BJ (cell line): Measurements from ENCODE around the gene RP9. TPM values are rescaled to one million over a fixed set of nuclear protein-coding genes. Genes with fewer than 3 reads are reported as not detected.

Experiments used
- CTCF ChIA-PET: fragments of 350-600 bp; formaldehyde crosslinking; extraction: SDS; loops from one replicate; lab custom pipeline; 2021; ENCODE audit warnings: antibody characterized with exemption, inconsistent platforms; lab: Yijun Ruan, JAX
- POLR2A ChIA-PET: fragments of 300-600 bp; sonication (Branson Sonifier 250); formaldehyde crosslinking; extraction: SDS; loops from one replicate; lab custom pipeline; 2021; ENCODE audit warnings: antibody characterized with exemption; lab: Charles Lee
- DNase-seq: peaks from one replicate; pipeline ENCODE4 v3.0.0-alpha.2; 2011; ENCODE audit warnings: low read depth
- H3K27me3 ChIP-seq: 2 replicates; pipeline ENCODE4 v1.6.0; 2011; ENCODE audit warnings: low read length; ENCODE audit not compliant: control insufficient read depth, insufficient read depth
- H3K36me3 ChIP-seq: 2 replicates; pipeline ENCODE4 v1.5.1; 2011; ENCODE audit warnings: low read length; ENCODE audit not compliant: control insufficient read depth, insufficient read depth
- H3K4me3 ChIP-seq: 2 replicates; pipeline ENCODE4 v1.5.1; 2011; ENCODE audit warnings: low read depth, mild to moderate bottlenecking, control low read depth, low read length
- polyA plus RNA-seq: library from polyadenylated mRNA; depleted of rRNA; stranded (reverse); fragments of >200 nt; gene quantifications from 2 replicates; pipeline ENCODE4 v1.2.3, GENCODE V29; 2011
- TF ChIP-seq, protein P1 (sequence below): IDR thresholded peaks from 2 replicates; pipeline ENCODE4 v1.5.1; 2011; ENCODE audit warnings: low read depth, mild to moderate bottlenecking, control low read depth, inconsistent platforms, low read length, moderate library complexity; ENCODE audit not compliant: insufficient read depth

RP9 gene
- polyA plus RNA-seq, 1 experiment = 16.2 TPM

- Histone ChIP-seq H3K36me3 (no peaks in the 10 kb centered on the region), H3K4me3 (no peak overlapping the region), H3K27me3 (no peaks in the 10 kb centered on the region)
- DNase-seq = no peak
- POLR2A ChIA-PET = no interaction called here
- CTCF ChIA-PET = interaction anchor here (1.0 kb wide), 1 partner anchor 13 kb away, joined by 3 read pairs; no protein-coding TSS in a partner anchor
- TF ChIP-seq, protein P1, sequence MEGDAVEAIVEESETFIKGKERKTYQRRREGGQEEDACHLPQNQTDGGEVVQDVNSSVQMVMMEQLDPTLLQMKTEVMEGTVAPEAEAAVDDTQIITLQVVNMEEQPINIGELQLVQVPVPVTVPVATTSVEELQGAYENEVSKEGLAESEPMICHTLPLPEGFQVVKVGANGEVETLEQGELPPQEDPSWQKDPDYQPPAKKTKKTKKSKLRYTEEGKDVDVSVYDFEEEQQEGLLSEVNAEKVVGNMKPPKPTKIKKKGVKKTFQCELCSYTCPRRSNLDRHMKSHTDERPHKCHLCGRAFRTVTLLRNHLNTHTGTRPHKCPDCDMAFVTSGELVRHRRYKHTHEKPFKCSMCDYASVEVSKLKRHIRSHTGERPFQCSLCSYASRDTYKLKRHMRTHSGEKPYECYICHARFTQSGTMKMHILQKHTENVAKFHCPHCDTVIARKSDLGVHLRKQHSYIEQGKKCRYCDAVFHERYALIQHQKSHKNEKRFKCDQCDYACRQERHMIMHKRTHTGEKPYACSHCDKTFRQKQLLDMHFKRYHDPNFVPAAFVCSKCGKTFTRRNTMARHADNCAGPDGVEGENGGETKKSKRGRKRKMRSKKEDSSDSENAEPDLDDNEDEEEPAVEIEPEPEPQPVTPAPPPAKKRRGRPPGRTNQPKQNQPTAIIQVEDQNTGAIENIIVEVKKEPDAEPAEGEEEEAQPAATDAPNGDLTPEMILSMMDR = no peak
Measured at GRCh38 chr7:33089142-33089541, 20.1 kb downstream of the RP9 start.

- no peak for DNase-seq
- no peaks in the 10 kb centered on the region for H3K27me3 ChIP-seq
- POLR2A ChIA-PET = no interaction called here
- CTCF ChIA-PET = no interaction called here
- TF ChIP-seq, protein P1 = no peak
- no peak overlapping the region for H3K4me3 ChIP-seq
- no peaks in the 10 kb centered on the region for H3K36me3 ChIP-seq
Measured at GRCh38 chr7:33087858-33088257, 21.3 kb downstream of the RP9 start.

DNA sequence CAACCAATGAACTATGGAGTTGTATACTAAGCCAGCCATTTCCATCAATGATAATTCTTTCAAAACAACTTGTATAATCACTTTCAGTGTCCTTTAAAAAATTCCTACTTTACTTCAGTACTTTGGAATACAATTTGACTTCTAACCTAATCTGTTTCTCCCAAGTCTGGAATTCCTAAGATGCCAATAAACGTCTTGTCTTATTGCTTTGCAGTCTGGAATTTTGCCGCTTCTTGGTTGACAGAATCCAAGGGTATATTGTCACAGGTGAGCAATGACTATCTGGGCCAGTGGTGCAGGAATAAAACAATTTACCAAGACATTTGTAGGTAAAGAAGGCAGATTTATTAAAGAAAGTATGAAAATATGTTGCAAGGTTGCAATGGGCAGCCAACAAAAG is 21.8 kb downstream of the RP9 start:
- POLR2A ChIA-PET = no interaction called here
- DNase-seq = no peak
- CTCF ChIA-PET = no interaction called here
- H3K36me3 ChIP-seq = no peaks in the 10 kb centered on the region
- TF ChIP-seq, protein P1 = no peak
- H3K27me3 ChIP-seq = no peaks in the 10 kb centered on the region
- H3K4me3 ChIP-seq = no peak overlapping the region

DNA sequence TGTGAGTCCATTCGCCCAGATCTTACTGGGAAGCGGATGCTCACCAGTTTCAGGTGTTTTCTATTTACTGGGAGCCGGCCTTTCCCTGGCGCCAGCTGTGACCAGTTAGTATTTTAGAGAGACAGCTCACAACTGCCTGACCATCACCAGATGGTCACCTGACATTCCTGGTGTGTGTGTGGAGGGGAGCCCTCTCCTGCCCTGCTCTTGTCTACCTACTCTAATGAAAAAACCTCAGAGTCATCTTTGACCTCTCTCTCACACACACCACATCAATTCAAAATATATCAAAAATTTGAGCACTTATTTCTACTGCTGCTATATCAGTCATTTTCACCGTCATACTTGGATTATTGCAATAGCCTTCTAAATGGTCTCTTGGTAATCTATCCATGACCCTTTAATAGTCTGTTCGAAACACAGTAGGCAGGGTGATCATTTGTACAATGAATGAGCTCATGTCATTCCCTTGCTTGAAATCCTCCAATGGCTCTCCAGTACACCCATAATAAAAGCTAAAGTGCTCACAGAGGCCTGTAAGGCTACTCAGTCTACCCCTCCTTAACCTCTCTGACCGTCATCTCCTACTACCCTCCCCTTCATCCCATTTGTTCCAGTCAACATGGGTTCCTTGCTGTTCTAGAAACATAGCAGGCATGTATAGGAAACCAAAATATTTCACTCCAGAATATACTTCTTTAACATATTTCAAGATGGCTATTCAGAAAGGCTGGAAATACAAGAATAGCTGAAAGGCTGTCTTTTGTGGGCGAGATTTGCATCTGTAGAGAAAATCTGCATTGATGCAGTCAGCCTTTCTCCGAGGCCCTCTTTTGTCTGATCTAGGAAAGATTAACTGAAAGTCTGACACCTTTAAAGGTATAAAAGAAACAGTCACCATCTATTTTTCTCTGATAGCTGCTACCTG is 29.2 kb downstream of the RP9 start:
- no peak for DNase-seq
- TF ChIP-seq, protein P1 = no peak
- CTCF ChIA-PET = interaction anchor here (0.6 kb wide), 1 partner anchor 177 kb away, joined by 4 read pairs; no protein-coding TSS in a partner anchor
- Histone ChIP-seq H3K36me3 (no peaks in the 10 kb centered on the region), H3K27me3 (no peaks in the 10 kb centered on the region; the same call in 1 of the 2 replicates), H3K4me3 (no peak overlapping the region)
- POLR2A ChIA-PET = interaction anchor here (0.6 kb wide), 1 partner anchor 154 kb away, joined by 3 read pairs; no protein-coding TSS in a partner anchor

- ChIA-PET CTCF (interaction anchor here (1.4 kb wide), 1 partner anchor 11 kb away, joined by 3 read pairs; no protein-coding TSS in a partner anchor), POLR2A (no interaction called here)
- DNase-seq = no peak
- Histone ChIP-seq H3K27me3 (no peaks in the 10 kb centered on the region; the same call in 1 of the 2 replicates), H3K4me3 (no peak overlapping the region), H3K36me3 (no peaks in the 10 kb centered on the region)
- TF ChIP-seq, protein P1 = no peak
Measured at GRCh38 chr7:33079096-33079495, 30.1 kb downstream of the RP9 start.
